ENCODE data around the gene GUK1.

GRCh38 chr1:228150461-228151179 lies 10.5 kb downstream of the GUK1 start:
- TF ChIP-seq CTCF (conservative IDR thresholded peaks at IDR 0.05) (no peak), ZFX (IDR thresholded peaks at IDR 0.05) (no peak)
